Colon (tissue), 2 donors: ENCODE results near the gene PRMT1.

ENCODE experiments used
- FAIRE-seq: peaks from 2 replicates; lab custom pipeline; 2012; peaks lifted over from hg19 to GRCh38; lab: Jason Lieb, UNC
- donor health status: control.
- donor health status: control.

Gene PRMT1

DNA sequence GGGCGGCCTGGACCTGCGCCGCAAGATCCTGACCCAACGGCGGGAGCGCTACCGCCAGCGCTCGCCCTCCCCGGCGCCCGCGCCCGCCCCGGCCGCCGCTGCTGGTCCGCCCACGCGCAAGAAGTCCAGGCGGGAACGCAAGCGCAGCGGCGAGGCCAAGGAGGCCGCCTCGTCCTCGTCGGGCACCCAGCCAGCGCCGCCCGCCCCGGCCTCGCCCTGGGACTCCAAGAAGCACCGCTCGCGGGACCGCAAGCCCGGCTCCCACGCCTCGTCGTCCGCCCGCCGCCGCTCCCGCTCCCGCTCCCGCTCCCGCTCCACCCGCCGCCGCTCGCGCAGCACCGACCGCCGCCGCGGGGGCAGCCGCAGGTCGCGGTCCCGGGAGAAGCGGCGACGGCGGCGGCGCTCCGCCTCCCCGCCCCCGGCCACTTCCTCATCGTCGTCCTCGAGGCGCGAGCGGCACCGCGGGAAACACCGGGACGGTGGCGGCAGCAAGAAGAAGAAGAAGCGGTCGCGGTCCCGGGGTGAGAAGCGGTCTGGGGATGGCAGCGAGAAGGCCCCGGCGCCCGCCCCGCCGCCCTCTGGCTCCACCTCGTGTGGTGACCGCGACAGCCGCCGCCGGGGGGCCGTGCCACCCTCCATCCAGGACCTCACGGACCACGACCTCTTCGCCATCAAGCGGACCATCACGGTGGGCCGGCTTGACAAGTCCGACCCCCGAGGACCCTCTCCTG, 25.1 kb upstream of the PRMT1 start:
- FAIRE-seq, result no peak

GRCh38 chr19:49652551-49653465, 24.3 kb upstream of the PRMT1 start:
- no peak for FAIRE-seq

- no peak for FAIRE-seq
Measured at GRCh38 chr19:49653466-49653806, 23.6 kb upstream of the PRMT1 start.

DNA sequence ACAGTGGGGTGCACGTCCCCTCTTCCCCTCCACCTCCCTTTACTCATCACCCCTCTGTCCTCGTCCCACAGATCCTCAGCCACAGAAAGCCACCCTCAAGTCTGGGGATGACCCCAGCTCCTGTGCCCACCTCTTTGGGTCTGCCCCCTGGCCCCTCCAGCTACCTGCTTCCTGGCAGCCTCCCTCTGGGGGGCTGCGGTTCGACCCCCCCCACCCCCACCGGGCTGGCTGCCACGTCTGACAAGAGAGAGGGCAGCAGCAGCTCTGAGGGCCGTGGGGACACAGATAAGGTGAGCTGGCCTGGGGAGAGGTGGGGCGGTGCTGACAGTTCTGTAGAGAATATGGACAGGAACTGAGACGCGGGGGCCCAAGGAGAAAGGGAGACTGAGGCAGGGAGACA, 22.5 kb upstream of the PRMT1 start:
- no peak for FAIRE-seq

DNA sequence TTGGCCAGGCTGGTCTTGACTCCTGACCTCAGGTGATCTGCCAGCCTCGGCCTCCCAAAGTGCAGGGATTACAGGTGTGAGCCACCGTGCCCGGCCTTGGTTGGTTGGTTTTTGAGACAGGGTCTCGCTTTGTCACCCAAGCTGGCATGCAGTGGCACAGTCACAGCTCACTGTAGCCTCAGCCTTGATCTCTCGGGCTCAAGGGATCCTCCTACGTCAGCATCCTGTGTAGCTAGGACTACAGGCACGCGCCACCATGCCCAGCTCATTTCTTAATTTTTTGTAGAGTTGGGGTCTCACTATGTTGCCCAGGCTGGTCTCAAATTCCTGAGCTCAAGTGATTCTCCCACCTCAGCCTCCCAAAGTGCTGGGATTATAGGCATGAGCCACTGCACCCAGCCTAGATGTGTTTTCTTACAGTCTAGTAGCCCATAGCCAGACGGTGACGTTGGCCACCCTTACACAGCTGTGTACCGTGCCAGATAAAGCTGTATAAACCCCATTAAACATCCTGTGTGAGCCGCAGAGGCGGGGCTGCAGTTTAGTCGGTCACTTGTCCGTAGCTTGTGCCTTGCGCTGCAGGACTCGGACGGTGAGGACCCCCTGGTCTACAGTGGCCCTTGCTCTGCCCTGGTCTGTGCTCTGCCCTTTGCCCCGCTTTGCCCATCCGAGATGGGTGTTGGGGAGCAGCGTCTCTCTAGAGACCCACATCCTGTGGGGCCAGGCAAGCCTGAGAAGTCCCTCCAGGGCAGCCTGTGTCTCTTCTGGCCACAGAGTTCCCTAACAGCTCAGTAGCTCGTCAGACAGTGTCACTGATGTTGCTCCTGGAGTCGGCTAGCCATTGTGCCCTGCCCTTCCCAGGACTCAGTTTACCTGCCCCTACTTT, 21.3 kb upstream of the PRMT1 start:
- FAIRE-seq, result no peak

- no peak for FAIRE-seq
Measured at GRCh38 chr19:49656456-49657109, 20.5 kb upstream of the PRMT1 start.

DNA sequence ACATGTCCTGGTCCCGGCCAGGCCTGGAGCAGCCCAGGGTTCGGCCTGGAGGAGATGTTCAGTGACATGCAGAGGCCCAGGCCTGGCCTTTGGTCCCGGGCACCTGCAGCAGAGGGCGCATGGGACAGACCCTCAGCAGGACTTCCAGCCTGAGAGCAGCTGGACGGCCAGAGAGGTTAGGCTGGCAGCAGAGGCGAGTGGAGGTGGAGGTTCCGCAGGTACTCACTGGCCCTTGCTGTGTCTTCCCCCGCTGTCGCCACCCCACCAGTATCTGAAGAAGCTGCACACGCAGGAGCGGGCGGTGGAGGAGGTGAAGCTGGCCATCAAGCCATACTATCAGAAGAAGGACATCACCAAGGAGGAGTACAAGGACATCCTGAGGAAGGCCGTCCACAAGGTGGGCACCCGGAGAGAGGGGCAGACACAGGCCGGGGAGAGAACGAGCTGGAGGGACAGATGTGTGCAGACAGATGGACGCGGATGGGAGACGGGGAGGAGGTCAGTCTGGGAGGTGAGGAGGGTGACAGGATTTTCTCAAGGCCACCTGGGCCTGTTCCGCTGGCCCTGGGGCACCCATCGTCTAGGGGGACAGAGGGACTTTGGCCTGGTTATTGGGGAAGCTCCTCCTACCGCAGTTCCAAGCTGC, 19.5 kb upstream of the PRMT1 start:
- FAIRE-seq, result no peak

- no peak for FAIRE-seq
Measured at GRCh38 chr19:49658139-49658517, 18.9 kb upstream of the PRMT1 start.

GRCh38 chr19:49658566-49659442, 18.3 kb upstream of the PRMT1 start:
- no peak for FAIRE-seq

DNA sequence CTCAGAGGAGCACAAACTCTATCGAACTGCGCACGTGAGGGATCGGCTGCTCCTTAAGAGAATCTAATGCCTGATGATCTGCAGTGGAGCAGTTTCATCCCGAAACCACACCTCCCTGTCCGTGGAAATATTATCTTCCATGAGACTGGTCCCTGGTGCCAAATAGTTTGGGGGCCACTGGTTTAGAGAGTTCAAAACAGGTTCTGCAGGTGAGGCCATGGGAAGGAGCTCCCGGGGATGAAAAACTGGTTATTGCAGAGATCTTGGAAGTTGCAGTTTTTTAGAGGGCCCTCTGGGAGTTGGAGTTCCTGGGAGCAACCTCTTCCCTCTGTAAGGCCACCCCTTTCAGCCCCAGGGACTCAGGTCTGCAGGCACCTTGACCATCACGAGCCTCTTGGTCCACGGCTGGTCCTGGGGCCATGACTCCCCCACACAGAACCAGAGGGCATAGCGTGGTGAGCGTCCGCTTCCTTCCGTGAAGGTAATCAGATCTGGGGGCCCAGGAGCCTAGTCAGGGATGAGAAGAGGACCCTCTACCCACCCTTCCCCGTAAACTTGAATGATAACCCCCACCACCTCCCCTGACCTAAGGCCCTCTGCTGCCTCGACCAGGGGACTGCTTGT, 16.6 kb upstream of the PRMT1 start:
- FAIRE-seq, result no peak

DNA sequence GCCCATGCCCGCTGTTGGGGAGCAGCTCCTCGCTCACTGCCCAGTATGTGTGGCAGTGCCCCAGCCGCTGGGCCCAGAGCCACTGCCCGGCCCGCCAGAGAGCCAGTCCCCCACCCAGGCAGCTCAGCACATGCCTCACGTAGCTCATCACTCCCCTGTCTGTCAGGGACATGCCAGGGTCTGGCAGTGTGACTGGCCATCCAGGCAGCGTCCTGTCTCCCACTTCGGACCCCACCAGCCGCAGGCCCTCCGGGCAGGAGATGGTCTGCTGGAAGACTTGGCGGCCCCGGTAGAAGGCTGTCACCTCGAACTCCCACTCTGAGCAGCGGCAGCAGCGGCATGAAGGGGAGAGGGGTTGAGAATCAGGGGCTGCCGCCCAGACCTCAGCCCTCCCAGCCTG, 15.1 kb upstream of the PRMT1 start:
- FAIRE-seq, result no peak

DNA sequence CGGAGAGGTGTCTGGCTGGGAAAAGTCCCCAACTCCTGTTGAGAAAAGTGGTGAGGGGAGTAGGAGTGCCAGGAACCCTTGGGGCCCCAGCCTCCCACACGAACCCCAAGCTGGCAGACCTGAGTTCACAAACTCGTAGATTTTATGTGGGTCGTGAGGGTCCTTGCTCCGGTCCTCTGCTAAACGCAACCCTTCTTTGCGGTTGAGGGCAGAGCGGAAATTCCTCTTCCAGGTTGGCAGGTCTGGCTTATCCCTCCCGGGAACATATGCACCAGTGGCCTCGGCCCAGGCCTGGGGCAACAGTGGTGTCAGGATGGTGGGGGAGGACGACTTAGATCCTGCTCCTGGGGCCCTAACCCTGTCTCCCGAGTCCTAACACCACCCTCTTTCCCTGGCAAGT, 13.8 kb upstream of the PRMT1 start:
- FAIRE-seq, result no peak

DNA sequence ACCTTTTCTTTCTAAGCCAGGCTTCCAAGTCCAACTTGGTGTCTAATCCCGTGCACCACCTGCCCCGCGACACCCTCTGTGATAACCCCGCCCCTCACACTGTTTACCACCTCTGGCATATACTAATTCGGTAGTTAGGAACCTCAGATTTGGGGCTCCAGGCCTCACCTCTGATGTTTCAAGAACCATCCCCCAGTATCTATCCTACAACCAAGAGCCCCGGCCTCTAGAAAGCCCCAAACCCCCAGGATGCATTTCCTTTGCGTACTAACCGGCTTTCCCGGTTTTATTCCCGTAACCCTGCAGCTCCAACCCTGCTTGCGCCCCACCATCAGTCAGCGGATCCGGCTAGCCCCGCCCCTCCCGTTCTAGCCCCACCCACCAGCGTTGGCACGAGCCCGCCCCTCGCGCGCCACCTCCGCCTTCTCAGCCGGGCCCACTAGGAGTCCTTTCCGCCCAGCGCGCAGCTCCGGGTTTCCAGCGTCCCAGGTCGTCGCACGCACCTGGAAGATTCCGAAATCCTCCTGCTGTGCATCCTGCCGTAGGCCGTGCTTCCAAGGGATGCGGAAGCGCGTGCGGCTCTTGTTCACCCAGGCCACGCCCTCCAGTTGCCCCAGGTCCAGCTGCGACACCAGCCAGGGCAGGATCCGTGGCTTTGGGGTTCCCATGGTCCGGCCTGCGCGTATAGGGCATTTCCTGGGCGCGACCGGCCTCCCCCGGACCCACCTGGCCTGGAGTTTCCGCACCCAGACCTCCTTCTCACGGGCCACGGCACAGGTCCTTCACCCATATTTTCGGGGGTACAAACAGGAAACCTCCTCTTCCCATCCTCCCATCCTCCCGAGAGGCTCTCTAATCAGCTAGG, 12.7 kb upstream of the PRMT1 start:
- FAIRE-seq, result no peak

GRCh38 chr19:49665036-49665350, 12.1 kb upstream of the PRMT1 start:
- no peak for FAIRE-seq

GRCh38 chr19:49665351-49666119, 11.5 kb upstream of the PRMT1 start, which contains the start of the genes BCL2L12 and IRF3:
BCL2L12 (plus strand) TSS chr19:49665933; CDS start chr19:49666693, 760 bp downstream.
IRF3 (minus strand) TSS chr19:49665857; CDS start chr19:49664838, 1,019 bp downstream.
- peak; percentile 77 for FAIRE-seq

DNA sequence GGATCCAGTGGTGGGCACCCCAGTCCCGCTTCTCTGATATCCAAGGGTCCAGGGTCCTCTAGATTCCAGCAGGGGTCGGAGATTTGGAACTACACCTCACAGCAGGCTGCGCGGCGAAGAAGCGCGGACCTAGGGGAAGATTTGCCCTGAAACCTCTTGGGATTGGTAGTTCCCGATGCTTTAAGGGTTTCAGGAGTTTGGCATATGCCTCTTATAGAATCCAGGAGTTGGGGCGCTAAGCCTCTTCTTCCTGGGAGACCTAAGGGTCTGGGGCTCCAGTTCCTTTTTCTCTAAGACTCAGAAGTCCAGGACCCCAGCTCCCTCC, 11.0 kb upstream of the PRMT1 start:
- no peak for FAIRE-seq

DNA sequence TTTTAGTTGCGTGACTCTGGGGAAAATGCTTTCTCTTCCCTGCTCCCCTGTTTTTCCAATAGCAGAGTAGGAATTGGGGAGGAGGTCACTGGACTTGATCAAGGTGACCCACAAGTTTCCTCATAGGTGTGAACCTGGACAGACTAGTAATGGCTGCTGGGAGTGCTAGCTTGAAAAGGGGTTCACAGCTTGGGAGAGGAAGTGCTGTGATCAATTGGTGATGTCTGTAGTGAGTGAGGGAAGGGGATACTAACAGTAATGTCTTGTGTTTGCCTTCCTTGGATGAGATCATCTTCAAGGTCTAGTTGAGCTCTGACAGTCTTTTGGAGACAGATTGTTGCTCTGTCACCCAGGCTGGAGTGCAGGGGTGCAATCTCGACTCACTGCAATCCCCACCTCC, 9.6 kb upstream of the PRMT1 start:
- FAIRE-seq, result no peak

GRCh38 chr19:49669516-49669915, 7.6 kb upstream of the PRMT1 start:
- no peak for FAIRE-seq
